ENCODE measurements around the gene GDF2. TPM values are rescaled to one million over a fixed set of nuclear protein-coding genes. Genes with fewer than 3 reads are reported as not detected.
A peak's percentile ranks its signal among the peaks of the same experiment; 100 is the strongest.

Gene GDF2
- total RNA-seq, 1 experiment from 2014 or later, result not detected

GRCh38 chr10:47291682-47292081 is 30.6 kb upstream of the GDF2 start:
- DNase-seq (ENCODE audit: low read depth), result no peak

- no peak for DNase-seq (ENCODE audit: low read depth)
Observed at GRCh38 chr10:47294057-47294456, 28.2 kb upstream of the GDF2 start.

DNA sequence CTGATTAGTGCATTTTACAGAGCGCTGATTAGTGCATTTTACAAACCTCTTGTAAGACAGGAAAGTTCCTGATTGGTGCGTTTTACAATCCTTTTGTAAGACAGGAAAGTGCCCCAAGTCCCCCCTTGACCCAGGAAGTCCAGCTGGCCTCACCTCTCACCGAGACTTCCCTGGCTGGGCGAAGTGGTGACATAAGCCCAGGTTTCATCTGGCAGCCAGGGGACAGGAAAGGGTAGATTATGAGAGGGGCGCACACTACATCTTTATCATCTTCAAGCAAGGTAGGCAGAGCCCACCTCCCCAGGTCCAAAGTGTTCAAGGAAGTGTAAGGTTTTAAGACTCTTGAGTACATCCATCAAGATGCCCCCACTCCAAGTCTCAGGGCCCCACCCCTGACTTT is 27.8 kb upstream of the GDF2 start:
- DNase-seq (ENCODE audit: low read depth), result no peak

DNA sequence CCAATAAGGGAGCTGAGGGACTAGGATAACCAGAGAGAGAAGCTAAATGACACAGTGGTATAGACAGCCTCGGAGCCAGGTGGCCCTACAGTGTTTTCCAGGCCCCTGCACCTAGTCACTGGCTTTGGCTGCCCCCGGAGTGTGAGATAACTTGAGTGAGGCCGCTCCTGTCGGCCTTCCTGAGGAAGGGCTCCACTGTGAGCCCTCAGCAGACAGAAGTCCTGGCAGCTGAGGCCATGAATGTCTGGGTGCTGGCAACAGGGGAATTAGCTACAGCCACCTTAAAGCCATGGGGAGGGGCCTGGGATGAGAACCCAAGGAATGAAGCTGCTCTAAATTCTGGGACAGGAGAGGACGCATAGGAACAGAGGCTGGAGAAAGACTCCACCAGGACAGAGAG is 26.8 kb upstream of the GDF2 start:
- DNase-seq (ENCODE audit: low read depth), result no peak

DNA sequence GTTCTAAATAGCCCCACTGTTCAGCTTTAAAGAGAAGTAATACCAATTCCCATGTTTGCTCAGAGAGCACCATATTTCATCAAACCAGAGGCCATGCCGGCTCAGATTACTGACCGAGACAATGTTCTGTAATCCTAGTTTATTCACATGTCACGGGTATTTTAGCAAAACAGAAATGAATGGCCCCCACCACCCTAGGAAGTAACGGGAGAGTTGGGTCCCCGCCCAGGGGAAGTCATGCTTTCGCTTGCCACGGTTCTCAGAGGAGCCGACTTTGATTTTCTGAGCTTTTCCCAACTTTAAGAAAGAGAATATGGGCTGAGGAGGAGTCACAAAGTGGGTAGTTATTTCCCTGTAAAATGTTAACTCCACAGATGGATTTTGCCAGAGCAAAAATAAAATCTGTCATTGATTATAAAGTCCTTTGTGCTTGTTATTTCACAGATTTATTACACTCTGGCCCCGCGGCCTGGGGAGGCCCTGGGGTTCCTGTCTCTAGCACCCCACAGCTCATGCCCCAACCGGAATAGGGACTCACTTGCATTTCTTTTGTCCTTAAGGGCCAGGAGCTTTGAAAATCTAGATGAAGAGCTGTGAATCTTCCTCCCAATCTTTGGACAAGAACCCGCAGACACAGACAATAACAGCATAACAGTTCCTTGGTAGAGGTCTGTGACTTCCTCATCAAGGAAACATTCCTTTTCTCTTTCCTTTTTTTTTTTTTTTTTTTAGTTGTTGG is 25.9 kb upstream of the GDF2 start:
- no peak for DNase-seq (ENCODE audit: low read depth)

DNA sequence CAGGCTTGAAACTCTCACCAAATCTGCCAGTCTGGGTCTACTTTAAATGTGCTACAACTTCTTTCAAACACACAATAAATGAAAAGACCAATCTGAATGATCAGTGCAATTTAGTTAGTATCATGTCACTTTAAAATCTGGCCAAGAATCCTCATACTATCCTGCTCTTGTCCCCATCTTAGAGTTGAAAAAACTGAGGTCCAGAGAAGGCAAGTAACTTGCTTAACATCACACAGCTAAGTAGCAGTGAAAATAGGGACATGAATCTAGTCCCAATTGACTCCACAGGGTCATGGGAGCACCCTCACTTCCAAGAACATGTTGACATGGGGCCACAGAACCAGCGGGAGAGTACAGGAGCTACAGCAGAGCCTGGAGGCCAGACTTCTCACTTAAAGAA is 25.3 kb upstream of the GDF2 start:
- DNase-seq (ENCODE audit: low read depth), result no peak

DNA sequence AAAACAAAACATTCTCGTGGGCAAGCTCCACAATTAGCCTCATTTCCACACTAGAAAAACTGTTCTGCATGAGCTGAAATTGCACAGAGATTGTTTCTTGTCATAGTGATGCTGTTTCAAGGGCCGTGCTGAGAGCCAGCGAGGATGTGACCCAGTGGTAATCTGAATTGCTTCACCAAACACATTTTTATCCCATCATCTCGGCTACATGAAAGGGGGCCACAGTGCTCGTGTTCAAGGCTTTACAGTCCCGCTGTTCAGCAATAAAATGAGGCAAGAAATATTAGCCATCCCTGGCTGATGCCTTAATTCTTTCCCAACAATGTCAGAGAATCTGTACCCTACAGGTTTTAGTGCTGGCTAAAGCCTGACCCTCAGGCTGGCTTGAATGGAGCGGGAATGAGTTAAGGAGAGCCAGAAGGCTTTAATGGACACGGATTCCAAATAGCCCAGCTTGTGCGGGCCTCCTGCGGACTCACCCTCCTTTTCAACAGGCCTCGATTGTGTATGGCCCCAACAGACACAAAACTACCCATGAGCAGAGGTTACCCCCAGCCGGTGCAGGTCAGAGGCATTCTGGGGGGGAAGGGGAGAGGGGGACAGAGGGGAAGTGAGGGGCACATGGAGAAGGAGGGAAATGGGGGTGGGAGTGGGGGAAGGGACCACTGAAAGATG is 24.3 kb upstream of the GDF2 start:
- no peak for DNase-seq (ENCODE audit: low read depth)

GRCh38 chr10:47298715-47299114 is 23.5 kb upstream of the GDF2 start:
- DNase-seq (ENCODE audit: low read depth), result no peak

DNA sequence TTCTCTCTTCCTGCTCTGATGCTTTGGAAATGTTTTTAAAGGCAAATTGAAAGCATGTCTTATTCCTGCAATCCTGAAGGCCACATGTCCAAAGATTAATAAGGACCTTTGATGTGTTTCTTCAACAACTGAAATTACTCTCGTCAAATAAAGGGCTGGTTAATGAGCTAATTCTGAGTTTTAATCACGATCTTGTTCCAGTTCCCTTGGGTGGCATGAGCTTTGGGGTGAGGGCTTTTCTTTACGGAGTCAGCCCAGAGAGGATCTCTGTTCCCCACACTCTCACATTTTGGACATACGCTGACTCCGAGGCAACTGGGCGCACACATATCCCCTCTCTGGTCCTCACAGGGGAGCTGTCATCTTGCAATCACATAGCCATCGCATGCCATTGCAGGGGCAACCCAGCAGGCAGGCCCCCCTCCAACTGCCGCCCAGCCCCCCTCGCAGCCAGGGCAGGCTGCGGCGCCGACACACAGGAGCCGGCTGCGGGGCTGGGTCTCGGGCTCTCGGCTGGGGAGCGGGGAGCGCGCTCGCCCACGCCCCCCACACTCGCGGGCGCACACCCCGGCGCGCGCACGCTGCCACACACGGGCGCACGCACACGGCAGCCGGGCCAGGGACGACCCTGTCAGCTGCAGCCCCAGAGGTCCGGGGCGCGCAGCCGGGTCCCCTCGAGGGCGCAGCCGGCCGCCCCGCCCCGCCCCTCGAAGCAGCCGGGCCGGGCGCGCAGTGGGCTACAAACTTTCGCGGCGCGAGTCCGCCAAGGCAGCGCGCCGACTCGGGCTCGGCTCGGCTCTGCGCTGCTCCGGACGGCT is 22.4 kb upstream of the GDF2 start, which contains the start of gene GDF10:
Gene GDF10 (plus strand): TSS at position 587 of the 818 bp plus-strand sequence. CDS start 455 bp downstream, outside the sequence.
- no peak for DNase-seq (ENCODE audit: low read depth)

DNA sequence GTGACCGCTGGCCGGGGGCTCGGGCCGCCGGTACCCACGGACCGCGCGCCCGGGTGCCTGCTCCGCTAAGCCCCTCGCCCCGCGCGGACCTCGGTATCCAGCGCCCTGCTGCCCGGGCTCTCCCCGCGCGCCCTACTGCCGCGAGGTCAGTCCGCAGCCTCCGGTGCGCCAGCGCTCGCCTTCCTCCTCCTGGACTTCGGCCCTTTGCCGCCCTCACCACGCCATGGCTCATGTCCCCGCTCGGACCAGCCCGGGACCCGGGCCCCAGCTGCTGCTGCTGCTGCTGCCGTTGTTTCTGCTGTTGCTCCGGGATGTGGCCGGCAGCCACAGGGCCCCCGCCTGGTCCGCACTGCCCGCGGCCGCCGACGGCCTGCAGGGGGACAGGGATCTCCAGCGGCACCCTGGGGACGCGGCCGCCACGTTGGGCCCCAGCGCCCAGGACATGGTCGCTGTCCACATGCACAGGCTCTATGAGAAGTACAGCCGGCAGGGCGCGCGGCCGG is 21.8 kb upstream of the GDF2 start:
- DNase-seq (ENCODE audit: low read depth), result no peak

GRCh38 chr10:47301833-47302232 is 20.4 kb upstream of the GDF2 start:
- no peak for DNase-seq (ENCODE audit: low read depth)

DNA sequence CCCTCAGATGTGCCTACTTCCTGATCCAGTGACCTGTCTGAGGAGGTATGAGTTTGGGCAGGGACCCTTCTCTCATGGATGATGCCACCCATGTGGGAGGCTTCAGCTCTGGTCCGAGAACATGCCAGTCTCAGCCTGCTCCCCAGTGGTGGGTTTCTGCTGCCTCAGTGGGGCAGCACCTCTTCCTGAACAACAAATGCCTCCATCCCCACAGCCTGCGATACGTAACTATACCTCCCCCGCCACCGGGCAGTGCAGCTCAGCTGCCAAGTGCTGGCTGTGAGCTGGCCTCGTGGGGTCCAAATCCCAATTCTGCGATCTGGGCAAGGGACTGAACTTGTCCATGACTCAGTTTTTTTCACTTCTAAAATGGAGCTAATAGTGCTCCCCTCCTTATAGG is 19.1 kb upstream of the GDF2 start:
- no peak for DNase-seq (ENCODE audit: low read depth)

GRCh38 chr10:47303866-47304265 is 18.4 kb upstream of the GDF2 start:
- DNase-seq (ENCODE audit: low read depth), result no peak

GRCh38 chr10:47305566-47305965 is 16.7 kb upstream of the GDF2 start:
- DNase-seq (ENCODE audit: low read depth), result no peak

DNA sequence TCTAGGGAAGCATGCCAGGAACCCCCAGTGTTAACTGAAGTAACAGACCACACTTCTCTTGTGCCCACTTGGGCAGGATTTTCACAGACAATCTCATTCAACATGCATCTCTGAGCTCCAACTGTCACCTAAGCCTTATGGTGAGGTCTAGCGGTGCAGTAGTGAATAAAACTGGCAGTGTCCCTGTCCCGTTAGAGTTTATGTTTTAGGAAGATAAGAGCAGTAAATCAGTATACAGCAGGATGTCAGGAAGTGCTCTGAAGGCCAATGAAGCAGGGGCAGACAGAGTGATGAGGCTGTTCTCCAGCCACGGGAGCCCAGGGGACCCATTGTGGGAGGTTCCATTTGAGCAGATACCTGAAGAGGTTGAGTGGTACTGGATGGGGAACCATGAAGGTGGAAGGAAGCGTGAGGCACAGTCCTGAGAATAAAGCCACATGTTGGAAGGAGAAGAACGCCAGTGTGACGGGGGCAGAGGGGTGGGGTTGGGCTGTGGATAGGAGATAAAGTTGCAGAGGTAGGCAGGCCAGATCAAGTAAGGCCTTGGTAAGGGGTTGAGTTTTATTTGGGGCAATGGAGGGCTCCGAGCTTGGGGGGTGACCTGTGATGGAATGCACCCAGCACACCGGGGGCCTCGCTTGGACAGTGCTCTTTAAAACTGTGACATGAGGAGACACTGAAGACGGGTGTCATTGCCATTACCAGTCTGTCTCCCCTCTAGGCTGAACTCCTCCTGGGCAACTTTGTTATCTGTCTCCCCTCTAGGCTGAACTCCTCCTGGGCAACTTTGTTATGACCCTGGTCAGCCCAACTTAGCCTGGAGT is 15.7 kb upstream of the GDF2 start:
- no peak for DNase-seq (ENCODE audit: low read depth)

DNA sequence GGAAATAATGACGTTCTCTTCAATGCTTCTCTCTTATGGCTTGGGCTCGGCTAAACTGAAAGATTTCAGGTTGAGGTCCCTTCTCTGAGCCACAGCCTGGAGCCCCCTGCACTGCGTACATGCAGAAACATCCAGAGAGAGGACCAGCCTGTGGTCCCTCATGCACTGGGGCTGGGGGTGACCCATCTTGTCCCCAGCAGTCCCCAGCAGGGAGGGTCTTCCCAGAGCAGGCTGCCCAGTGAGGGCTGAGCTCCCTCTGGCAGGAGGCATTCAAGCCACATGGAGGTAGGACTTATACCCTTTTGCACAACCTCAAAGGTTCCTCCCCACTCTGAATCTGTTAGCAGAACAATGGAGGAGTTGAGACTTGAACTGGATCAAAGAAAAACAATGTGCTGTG is 14.9 kb upstream of the GDF2 start:
- no peak for DNase-seq (ENCODE audit: low read depth)

DNA sequence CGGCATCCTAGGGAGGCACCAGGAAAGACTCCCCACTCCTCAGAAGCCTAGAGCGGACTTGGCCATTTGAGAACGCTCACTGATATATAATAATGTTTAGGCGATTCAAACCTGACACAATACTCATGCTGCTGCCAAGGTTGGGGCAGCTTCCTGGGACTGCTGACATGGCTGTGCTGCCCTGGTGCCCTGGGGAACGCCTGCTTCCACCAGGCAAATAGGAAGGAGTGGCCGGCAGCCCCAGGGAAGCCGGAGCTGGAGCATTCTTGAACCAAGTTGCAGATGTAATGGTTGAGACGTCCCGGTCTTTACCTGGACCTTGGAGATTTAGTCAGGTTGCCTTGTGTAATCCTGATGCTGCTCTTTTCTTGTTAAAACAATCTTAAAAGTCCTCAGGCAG is 13.5 kb upstream of the GDF2 start:
- no peak for DNase-seq (ENCODE audit: low read depth)

- no peak for DNase-seq (ENCODE audit: low read depth)
Observed at GRCh38 chr10:47309408-47310089, 12.7 kb upstream of the GDF2 start.

GRCh38 chr10:47310090-47310505 is 12.2 kb upstream of the GDF2 start:
- no peak for DNase-seq (ENCODE audit: low read depth)

- DNase-seq (ENCODE audit: low read depth), result peak; percentile 27
Observed at GRCh38 chr10:47311193-47311931, 10.9 kb upstream of the GDF2 start.

Data from Daoy (cell line).